ENCODE results near the gene GNA15.
A peak's percentile ranks its signal among the peaks of the same experiment; 100 is the strongest.
"Not testable (repeated sequence)": the region's sequence is repeated elsewhere in the genome, so short reads cannot be mapped to it uniquely, and the experiment has no call there.

GNA15 gene

DNA sequence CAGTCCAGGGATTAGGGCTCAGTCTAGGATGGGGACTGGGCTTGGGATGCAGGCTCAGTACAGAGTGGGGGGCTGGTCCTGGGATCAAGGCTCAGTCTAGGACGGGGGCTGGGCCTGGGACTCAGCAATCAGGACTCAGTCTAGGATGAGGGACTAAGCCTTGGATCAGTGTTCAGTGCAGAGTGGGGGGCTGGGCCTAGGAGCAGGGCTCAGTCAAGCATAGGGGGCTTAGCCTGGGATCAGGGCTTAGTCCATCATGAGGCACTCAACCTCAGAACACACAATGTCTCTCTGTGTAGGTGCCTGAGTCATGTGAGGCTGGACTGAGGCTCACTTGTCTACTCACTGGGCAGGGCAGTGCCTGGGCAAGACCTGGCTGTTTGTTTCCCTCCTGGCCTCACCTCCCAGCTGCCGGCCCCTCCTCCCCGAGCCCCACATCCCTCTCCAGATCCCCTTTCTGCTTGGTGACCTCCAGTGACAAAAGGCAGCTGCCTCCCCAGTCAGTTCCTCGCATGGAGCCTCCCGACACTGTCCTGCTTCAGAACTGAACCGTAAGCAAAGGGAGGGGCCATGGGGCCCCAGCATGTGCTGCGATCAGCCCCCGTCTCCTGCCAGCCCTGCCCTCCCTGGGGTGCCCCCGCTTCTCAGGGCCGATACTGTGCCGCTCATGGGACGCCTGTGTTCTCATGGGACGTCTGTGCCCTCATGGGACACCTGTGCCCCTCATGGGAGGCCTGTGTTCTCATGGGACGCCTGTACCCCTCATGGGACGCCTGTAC, 36.2 kb downstream of the GNA15 start:
- TF ChIP-seq, protein P1, sequence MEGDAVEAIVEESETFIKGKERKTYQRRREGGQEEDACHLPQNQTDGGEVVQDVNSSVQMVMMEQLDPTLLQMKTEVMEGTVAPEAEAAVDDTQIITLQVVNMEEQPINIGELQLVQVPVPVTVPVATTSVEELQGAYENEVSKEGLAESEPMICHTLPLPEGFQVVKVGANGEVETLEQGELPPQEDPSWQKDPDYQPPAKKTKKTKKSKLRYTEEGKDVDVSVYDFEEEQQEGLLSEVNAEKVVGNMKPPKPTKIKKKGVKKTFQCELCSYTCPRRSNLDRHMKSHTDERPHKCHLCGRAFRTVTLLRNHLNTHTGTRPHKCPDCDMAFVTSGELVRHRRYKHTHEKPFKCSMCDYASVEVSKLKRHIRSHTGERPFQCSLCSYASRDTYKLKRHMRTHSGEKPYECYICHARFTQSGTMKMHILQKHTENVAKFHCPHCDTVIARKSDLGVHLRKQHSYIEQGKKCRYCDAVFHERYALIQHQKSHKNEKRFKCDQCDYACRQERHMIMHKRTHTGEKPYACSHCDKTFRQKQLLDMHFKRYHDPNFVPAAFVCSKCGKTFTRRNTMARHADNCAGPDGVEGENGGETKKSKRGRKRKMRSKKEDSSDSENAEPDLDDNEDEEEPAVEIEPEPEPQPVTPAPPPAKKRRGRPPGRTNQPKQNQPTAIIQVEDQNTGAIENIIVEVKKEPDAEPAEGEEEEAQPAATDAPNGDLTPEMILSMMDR (IDR thresholded peaks at IDR 0.05; ENCODE audit: extremely low read depth, insufficient read depth, missing control alignments) = no peak
- no peak for DNase-seq (ENCODE audit: low spot score)
- in situ Hi-C loops (cut with MboI; ENCODE audit: low pct_unique_long_range_greater_than_20kb, low sequenced_read_pairs, unreplicated experiment) = no loop called here

DNA sequence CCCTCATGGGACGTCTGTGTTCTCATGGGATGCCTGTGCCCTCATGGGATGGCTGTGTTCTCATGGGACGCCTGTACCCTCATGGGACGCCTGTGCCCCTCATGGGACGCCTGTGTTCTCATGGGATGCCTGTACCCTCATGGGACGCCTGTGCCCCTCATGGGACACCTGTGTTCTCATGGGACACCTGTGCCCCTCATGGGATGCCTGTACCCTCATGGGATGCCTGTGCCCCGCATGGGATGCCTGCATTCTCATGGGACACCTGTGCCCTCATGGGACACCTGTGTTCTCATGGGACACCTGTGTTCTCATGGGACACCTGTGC, 36.8 kb downstream of the GNA15 start:
- DNase-seq (ENCODE audit: low spot score); in situ Hi-C loops (cut with MboI; ENCODE audit: low pct_unique_long_range_greater_than_20kb, low sequenced_read_pairs, unreplicated experiment): not testable (repeated sequence)

DNA sequence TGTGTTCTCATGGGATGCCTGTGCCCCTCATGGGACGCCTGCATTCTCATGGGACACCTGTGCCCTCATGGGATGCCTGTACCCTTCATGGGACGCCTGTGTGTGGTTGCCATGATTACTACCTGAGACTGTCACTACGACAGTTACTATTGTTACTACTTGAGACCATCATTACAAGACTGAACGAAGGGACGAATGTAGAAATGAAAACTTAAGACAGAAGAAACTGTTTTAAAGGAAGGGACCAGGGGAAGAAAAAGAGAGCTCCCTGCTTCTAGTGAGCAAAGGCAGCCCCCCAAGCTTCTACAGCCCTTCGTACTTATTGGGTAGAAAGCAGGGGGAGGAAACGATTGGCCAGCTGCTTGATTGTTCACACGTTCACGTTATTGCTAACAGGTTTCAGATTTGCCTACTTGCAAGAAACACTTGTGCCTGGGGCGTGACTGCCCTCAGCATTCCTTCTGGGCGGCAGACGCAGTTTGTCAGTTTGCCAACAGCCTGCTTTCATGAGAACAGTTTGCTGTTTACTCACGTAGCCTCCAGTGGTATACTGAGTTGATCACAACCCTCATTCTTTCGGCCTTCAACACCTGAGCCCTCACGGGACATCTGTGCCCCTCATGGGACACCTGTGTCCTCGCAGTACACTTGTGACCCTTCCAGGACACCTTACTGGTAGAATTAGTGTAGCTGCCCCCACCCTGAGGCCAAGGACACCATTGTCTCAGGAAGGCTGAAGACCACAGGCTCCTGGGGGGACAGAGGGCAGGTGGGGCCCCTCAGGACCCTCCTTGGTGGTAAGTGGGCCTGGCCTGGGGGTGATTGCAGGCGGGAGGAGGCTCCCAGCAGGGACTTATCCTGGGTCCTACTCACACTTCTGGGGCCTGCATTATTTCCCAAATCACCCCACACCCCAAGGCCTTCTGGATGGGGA, 40.2 kb downstream of the GNA15 start:
- TF ChIP-seq, protein P1 (IDR thresholded peaks at IDR 0.05; ENCODE audit: extremely low read depth, insufficient read depth, missing control alignments) = no peak

DNA sequence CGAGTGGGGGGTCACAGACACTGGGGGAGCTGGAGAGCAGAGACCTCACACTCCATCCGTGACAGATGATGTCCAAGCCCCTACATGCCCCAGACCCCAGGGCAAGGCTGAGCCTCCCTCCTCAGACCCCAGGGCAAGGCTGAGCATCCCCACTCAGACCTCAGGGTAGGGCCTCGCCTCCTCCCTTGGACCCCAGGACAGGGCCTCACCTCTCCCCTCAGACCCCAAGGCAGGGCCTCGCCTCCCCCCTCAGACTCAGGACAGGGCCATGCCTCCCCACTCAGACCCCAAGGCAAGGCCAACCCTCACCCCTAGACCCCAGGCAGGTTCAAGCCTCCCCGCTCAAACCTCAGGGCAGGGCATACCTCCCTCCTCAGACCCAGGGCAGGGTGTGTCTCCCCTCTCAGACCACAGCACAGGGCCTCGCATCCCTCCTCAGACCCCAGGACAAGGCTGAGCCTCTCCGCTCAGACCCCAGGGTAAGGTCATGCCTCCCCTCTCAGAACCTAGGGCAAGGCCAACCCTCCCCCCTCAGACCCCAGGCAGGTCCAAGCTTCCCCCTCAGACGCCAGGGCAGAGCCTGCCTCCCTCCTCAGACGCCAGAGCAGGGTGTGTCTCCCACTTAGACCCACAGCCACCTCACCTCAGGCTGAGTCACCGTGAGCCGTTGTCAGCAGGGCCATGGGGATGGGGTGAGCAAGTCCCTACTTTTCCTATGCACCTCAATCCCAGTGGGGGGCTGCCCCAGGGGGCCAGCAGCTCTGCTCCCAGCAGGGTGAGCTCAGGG, 41.1 kb downstream of the GNA15 start:
- TF ChIP-seq, protein P1 (IDR thresholded peaks at IDR 0.05; ENCODE audit: extremely low read depth, insufficient read depth, missing control alignments) = no peak
- DNase-seq (ENCODE audit: low spot score) = peak; percentile 50
- in situ Hi-C loops (cut with MboI; ENCODE audit: low pct_unique_long_range_greater_than_20kb, low sequenced_read_pairs, unreplicated experiment) = no loop called here

More for the DNA sequence above, 40.2 kb downstream of the GNA15 start:
- in situ Hi-C loops (cut with MboI; ENCODE audit: low pct_unique_long_range_greater_than_20kb, low sequenced_read_pairs, unreplicated experiment) = no loop called here
- DNase-seq (ENCODE audit: low spot score) = no peak

DNA sequence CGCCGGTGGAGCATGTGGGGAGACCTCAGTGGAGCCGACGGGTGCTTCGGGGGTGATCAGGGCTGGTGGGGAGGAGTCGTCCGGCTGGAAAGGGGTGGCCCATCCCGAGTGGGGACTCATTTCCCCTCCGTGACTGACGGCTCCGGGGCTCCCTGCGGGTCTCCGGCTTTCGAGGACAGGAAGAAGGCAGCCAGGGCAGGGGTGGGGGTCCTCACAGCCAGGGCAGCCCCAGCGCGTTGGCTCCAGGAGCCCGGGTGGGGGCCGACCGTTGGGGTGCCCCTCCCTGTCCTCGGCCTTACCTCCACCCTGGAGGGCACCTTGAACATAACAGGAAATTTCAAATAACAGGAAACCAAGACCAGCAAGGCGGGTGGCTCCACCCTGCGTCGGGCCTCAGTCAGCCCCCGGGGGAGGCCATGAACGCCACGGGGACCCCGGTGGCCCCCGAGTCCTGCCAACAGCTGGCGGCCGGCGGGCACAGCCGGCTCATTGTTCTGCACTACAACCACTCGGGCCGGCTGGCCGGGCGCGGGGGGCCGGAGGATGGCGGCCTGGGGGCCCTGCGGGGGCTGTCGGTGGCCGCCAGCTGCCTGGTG, 42.6 kb downstream of the GNA15 start, which contains the start of gene S1PR4:
S1PR4 (plus strand) TSS at position 393 of the 596 bp plus-strand sequence; CDS start at position 417, 24 bp downstream.
- TF ChIP-seq, protein P1 (IDR thresholded peaks at IDR 0.05; ENCODE audit: extremely low read depth, insufficient read depth, missing control alignments) = no peak
- in situ Hi-C loops (cut with MboI; ENCODE audit: low pct_unique_long_range_greater_than_20kb, low sequenced_read_pairs, unreplicated experiment) = no loop called here
- peak; percentile 81 for DNase-seq (ENCODE audit: low spot score)

DNA sequence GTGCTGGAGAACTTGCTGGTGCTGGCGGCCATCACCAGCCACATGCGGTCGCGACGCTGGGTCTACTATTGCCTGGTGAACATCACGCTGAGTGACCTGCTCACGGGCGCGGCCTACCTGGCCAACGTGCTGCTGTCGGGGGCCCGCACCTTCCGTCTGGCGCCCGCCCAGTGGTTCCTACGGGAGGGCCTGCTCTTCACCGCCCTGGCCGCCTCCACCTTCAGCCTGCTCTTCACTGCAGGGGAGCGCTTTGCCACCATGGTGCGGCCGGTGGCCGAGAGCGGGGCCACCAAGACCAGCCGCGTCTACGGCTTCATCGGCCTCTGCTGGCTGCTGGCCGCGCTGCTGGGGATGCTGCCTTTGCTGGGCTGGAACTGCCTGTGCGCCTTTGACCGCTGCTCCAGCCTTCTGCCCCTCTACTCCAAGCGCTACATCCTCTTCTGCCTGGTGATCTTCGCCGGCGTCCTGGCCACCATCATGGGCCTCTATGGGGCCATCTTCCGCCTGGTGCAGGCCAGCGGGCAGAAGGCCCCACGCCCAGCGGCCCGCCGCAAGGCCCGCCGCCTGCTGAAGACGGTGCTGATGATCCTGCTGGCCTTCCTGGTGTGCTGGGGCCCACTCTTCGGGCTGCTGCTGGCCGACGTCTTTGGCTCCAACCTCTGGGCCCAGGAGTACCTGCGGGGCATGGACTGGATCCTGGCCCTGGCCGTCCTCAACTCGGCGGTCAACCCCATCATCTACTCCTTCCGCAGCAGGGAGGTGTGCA, 43.3 kb downstream of the GNA15 start:
- DNase-seq (ENCODE audit: low spot score) = peak; percentile 64
- in situ Hi-C loops (cut with MboI; ENCODE audit: low pct_unique_long_range_greater_than_20kb, low sequenced_read_pairs, unreplicated experiment) = no loop called here
- TF ChIP-seq, protein P1 (IDR thresholded peaks at IDR 0.05; ENCODE audit: extremely low read depth, insufficient read depth, missing control alignments) = no peak

Data from GM13977 (cell line).